ENCODE data around the gene CDC37.
A peak's percentile ranks its signal among the peaks of the same experiment; 100 is the strongest.
"Not testable (repeated sequence)": the region's sequence is repeated elsewhere in the genome, so short reads cannot be mapped to it uniquely, and the experiment has no call there.

The CDC37 gene

DNA sequence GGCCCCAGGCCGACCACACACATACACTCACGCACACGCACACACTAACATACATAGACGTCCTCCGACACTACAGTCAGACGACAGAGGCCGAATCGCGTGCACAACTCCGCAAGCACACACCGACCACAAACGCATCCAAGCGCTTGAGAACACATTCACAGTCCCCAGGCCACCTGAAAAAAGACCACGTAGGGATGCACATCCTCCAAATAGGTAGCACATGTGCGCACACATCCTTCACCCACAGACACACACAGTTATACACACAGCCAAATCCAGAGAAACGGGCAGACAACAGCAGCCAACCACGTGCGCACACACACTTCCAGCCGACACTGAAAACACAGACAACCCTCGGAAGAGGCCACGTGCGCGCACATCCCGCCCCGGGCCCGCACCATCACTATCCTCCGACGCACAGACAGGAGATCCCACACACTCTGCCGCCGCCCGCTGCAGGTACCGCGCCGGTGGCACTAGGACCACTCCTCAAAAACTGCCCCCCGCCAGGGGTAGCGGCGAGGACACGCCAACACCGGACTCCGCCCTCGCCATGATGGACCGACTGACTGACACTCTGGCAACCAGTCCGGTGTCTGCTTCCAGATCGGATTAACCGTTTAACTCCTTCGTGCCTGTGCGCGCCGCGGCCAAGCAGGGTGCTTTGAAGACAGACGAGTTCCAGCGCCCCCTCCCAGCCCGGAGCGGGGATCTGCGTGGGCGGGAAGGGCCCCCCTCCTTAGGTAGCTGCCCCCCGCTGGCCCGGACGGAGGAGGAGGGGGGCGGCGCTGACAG is 16.5 kb upstream of the CDC37 start:
- no peak for DNase-seq (ENCODE audit: low read depth in 2 of 2)

DNA sequence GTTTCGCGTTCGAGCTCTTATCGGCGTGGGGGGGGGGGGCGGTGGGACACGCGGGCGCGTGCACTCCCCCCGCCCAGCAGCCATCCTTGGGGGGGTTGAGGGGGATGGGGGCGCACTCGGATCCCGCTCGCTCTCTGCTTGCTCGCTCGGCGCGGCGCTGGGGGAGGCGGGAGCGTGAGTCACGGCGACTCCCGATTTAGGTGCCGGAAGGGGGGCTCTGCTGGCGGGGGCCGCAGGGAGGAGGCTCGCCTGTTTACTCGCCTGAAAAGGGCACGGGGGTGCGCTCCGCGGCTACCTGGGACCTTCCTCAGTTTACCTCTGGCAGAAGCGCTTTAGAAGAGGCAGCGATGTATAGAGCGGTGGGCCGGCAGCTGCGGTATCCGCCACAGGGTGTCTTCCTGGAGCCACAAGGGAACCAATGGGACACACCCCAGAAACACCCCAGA is 15.9 kb upstream of the CDC37 start:
- no peak for DNase-seq (ENCODE audit: low read depth in 2 of 2)

DNA sequence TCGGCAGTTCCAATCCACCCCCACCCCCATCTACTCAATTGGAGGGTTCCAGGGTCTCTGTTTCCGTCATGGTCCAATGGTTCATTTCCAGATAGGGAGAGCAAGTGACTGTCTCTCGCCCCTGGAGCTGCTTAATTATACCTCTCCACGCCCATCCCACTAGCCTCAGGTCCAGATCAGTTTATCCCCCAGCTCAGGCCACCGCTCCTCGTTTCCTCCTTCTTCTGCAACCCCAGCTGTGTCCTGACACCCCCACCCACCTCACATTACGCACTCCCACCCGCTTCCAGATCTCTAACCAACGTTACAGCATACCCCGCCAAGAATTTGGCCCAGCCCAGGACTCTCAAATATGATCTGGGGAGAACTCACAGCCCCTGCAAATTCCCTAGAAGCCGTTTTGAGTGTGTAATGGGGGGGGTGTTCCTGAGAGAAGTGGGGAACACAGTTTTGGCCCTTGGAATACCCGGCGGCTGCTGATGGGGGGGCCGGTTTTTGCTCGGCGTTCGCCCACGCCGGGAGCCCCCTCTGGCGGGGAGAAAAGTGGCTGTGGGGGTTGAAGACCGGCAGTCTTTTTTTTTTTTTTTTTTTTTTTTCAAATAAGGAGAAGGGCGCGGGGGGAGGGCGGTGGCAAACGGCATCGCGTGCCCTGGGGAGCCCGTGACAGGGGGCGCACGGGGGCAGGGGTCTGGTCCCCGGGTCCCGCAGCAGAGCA is 15.3 kb upstream of the CDC37 start:
- DNase-seq (ENCODE audit: low read depth in 2 of 2): no peak

GRCh38 chr19:10418235-10418484 is 14.8 kb upstream of the CDC37 start:
- DNase-seq (ENCODE audit: low read depth in 2 of 2): no peak

DNA sequence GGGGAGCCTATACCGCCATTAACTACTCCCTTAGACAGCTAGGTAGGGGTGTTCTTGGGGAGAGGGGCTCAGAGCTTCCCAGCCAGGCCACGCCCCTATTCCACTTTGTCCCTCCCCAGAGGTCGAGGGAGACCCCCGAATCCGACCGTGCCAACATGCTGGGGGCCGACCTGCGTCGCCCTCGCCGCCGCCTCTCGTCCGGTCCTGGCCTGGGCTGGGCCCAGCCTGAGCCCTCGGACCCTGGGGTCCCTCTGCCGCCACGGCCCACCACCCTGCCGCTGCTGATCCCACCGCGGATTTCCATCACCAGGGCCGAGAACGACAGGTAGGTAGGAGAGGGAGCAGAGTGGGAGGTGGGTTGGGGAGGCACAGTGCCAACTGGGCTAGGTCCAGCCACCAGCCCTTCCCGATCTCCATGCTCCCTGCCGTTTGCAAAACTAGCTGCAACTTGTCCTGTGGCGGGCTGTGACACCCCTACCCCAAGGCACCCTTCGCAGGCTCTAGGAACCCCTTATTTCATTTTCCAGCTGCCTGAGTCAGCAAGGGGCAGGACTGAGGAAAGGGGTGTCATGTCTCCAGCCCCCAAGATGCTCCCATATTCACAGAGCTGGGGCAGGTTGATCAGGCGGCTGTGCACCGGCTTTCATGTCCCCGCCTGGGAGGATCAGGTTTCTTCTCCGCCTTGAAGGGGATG is 14.3 kb upstream of the CDC37 start:
- DNase-seq (ENCODE audit: low read depth in 2 of 2): no peak

GRCh38 chr19:10416380-10417257 is 13.3 kb upstream of the CDC37 start:
- peak; percentile 82 to 91 for DNase-seq (ENCODE audit: low read depth in 2 of 2)

DNA sequence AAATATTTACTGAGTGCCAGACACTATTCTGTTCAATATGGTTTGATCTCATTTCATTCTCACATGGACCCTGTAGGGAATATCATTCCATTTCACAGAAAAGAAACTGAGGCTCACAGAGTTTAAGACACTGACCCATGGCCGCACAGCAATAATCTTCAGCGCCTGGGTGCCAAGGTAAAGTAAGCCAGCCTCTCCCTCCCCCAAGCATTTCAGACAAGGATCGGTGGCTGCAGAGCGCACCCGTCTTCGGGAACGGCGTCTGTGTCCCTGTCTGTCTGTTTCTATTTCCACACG is 12.7 kb upstream of the CDC37 start:
- no peak for DNase-seq (ENCODE audit: low read depth in 2 of 2)

DNA sequence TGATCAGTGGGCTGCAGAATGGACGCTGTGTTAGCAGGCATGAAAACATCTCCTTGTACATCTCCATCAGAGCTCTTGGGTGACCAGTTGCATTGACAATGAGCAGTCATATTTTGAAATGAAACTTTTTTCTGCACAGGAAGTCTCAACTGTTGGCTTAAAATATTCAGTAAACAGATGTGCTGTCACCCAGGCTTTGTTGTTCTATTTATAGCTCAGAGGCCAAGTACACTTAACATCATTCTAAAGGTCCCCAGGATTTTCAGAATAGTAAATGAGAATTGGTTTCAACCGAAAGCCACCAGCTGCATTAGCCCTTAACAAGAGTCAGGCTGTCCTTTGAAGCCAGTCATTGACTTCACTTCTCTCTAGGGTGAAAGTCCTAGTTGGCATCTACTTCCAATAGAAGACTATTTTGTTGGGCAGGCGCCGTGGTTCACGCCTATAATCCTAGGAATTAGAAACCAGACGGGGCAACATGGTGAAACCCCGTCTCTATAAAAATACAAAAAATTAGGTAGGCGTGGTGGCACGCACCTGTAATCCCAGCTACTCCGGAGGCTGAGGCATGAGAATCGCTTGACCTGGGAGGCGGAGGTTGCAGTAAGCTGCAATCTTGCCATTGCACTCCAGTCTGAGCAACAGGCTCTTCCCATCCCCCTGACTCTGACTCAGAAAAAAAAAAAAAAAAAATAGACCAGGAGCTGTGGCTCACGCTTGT is 9.1 kb upstream of the CDC37 start:
- DNase-seq (ENCODE audit: low read depth in 2 of 2): no peak

DNA sequence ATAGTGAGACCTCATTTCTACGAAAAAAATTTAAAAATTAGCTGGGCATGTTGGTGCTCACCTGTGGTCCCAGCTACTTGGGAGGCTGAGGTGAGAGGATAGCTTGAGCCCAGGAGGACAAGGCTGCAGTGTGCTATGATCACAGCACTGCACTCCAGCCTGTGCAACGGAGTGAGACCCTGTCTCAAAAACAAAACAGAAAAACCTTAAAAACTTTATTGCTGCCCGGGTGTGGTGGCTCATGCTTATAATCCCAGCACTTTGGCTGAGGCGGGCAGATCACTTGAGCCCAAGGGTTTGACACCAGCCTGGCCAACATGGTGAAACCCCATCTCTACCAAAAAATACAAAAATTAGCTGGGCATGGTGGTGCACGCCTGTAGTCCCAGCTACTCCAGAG is 7.9 kb upstream of the CDC37 start:
- DNase-seq (ENCODE audit: low read depth in 2 of 2): not testable (repeated sequence)

DNA sequence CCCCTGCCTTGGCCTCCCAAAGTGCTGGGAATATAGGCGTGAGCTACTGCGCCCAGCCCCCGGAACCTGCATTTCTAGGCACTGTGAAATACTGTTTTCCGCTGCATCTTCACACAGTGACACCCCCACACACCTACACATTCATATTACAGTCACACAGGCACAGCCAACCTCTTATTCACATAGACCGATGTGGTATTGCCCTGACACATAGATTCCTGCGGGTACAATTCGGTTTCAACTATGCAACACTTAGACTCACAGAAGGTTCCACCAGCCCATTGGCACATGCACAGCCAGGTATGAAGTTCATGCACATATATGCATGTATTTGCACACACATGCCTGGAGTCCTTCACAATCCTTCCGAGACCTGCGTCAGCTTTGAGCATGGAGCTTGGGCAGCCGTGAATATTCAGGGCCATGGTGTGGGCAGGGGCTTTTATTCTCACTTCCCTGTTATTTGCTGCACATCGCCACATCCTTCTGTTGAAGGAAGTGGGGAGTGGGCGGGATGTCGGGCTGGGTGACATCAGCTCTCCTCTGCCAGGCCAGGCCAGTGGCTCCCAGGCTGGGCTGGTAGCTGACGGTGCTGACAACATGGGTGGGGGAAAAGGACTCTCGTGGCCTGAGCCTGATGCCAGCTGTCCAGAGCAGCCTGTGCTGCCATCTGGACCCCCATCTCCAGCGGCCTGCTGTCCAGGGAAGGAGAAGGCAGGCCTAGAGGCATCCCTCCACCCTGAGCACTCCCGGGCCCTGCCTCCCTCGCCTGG is 5.4 kb upstream of the CDC37 start:
- DNase-seq (ENCODE audit: low read depth in 2 of 2): no peak

GRCh38 chr19:10407096-10407495 is 3.8 kb upstream of the CDC37 start:
- DNase-seq (ENCODE audit: low read depth in 2 of 2): no peak

DNA sequence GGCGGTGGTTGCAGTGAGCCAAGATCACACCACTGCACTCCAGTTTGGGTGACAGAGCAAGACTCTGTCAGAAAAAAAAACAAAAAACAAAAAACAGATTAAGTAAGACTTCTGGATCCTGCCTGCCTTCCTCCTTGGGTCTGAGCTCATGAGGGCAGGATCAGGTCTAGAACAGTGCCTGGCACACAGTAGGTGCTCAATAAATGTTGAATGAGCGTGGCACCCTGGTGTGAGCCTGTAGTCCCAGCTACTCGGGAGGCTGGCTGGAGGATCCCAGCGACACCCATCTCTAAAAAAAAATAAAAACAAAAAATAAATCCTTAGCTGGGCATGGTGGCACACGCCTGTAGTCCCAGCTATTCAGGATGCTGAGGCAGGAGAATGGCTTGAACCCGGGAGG is 2.8 kb upstream of the CDC37 start:
- no peak for DNase-seq (ENCODE audit: low read depth in 2 of 2)

DNA sequence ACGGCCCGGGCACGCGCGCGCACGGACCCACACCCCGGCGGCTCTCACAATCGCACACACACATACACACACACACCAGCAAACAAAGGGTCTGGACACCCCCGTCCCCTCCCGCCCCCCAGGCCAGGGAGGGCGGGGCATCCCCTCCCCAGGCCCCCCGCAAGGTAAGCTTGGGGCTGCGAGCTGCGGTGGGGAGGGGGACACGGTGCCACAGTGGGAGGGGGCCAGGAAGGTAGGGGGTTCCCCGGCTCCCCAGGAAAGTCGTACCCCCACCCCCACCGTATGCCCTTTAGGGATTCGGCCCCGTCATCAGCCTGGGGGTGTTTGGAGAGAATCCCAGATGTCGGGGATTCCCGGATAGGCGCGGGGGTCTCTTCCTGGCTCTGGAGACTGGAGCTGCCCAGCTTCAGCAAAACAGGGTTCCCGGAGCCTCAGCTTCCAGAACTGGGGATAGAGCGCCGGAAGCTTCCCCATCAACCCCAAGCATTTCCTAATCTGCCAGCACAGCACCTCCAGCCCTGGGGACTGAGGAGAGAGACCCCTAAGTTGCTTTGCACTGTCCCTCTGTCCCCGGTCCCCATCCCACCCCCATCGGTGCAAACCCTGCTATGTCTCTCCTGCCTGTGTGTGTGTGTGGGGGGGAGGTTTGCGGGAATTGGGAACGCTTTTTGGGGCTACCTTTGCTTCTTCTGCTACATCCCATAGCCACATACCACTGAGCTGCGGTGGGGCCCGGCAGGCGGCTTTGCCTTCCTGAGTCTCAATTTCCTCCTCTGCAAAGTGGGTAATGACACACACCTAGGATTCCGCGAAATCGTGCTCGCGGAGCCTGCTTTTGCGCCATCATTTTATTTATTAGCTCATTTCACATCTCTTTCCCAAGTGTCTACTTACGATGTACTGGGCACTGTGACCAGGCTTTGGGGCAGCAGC is 1.8 kb upstream of the CDC37 start:
- no peak for DNase-seq (ENCODE audit: low read depth in 2 of 2)

- DNase-seq (ENCODE audit: low read depth in 2 of 2): no peak
Observed at GRCh38 chr19:10402441-10403038, 802 bp downstream of the CDC37 start.

DNA sequence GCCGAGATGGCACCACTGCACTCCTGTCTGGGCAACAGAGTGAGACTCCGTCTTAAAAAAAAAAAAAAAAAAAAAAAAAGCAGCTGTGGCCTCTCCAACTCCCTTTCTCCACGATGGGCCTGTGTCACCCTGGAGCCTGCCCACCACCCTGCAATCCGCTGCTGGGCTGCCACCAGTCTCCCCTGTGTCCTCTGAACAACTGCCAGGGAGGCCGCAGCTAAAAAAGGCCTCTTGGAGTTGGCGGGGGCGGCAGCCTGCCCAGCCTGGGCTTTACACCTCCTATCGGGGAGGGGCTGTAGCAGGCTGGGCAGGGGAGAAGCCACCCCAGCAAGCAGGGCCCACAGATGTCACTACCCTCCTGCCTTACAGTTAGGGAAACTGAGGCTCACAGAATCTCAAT is 3.5 kb downstream of the CDC37 start:
- no peak for DNase-seq (ENCODE audit: low read depth in 2 of 2)

GRCh38 chr19:10399340-10399739 is 4.0 kb downstream of the CDC37 start:
- not testable (repeated sequence) for DNase-seq (ENCODE audit: low read depth in 2 of 2)

GRCh38 chr19:10398819-10399218 is 4.5 kb downstream of the CDC37 start:
- no peak for DNase-seq (ENCODE audit: low read depth in 2 of 2)

- no peak for DNase-seq (ENCODE audit: low read depth in 2 of 2)
Observed at GRCh38 chr19:10395917-10396316, 7.4 kb downstream of the CDC37 start.

- DNase-seq (ENCODE audit: low read depth in 2 of 2): no peak
Observed at GRCh38 chr19:10395436-10395835, 7.9 kb downstream of the CDC37 start.
